Panc1 (cell line): Measurements from ENCODE around the gene CSF3R.

ENCODE experiments used
- CTCF ChIP-seq: fragments of 450-650 bp; IDR thresholded peaks from 2 replicates; pipeline ENCODE4 v1.5.1; 2017; ENCODE audit warnings: mild to moderate bottlenecking
- POLR2AphosphoS5 ChIP-seq: IDR thresholded peaks from 2 replicates; pipeline ENCODE4 v1.6.1; 2012; ENCODE audit warnings: mild to moderate bottlenecking, low read depth, low read length, moderate library complexity
- SIN3A ChIP-seq: IDR thresholded peaks from 2 replicates; pipeline ENCODE4 v1.6.1; 2012; ENCODE audit warnings: low read depth, mild to moderate bottlenecking, low read length, moderate library complexity, borderline replicate concordance; ENCODE audit not compliant: insufficient read depth
- TF ChIP-seq, protein P1 (sequence below), 2 experiments: IDR thresholded peaks; 2 replicates each; pipeline ENCODE4 v1.6.1; 2011 to 2012; ENCODE audit warnings: low read depth in 2 of 2, control low read depth in 1 of 2, low read length in 1 of 2, mild to moderate bottlenecking in 1 of 2, moderate library complexity in 1 of 2; ENCODE audit not compliant: insufficient read depth in 1 of 2

GRCh38 chr1:36425791-36426190 is 56.9 kb downstream of the CSF3R start:
- TF ChIP-seq CTCF (no peak), POLR2AphosphoS5 (no peak), SIN3A (no peak)
- TF ChIP-seq, protein P1, sequence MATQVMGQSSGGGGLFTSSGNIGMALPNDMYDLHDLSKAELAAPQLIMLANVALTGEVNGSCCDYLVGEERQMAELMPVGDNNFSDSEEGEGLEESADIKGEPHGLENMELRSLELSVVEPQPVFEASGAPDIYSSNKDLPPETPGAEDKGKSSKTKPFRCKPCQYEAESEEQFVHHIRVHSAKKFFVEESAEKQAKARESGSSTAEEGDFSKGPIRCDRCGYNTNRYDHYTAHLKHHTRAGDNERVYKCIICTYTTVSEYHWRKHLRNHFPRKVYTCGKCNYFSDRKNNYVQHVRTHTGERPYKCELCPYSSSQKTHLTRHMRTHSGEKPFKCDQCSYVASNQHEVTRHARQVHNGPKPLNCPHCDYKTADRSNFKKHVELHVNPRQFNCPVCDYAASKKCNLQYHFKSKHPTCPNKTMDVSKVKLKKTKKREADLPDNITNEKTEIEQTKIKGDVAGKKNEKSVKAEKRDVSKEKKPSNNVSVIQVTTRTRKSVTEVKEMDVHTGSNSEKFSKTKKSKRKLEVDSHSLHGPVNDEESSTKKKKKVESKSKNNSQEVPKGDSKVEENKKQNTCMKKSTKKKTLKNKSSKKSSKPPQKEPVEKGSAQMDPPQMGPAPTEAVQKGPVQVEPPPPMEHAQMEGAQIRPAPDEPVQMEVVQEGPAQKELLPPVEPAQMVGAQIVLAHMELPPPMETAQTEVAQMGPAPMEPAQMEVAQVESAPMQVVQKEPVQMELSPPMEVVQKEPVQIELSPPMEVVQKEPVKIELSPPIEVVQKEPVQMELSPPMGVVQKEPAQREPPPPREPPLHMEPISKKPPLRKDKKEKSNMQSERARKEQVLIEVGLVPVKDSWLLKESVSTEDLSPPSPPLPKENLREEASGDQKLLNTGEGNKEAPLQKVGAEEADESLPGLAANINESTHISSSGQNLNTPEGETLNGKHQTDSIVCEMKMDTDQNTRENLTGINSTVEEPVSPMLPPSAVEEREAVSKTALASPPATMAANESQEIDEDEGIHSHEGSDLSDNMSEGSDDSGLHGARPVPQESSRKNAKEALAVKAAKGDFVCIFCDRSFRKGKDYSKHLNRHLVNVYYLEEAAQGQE (IDR thresholded peaks at IDR 0.05; ENCODE audit: insufficient read depth in 1 of 2, low read depth in 2 of 2, low read length in 1 of 2): no peak
